H1 (cell line): ENCODE data around the gene MRTFB. TPM values are rescaled to one million over a fixed set of nuclear protein-coding genes. Genes with fewer than 3 reads are reported as not detected.

Experiments
- CTCF ChIA-PET: fragments of 300-600 bp; sonication (Branson Sonifier 250); formaldehyde crosslinking; loops from one replicate; lab custom pipeline; 2021; ENCODE audit not compliant: partially characterized antibody; lab: Charles Lee
- POLR2A ChIA-PET: fragments of 300-600 bp; sonication (Branson Sonifier 250); formaldehyde crosslinking; loops from one replicate; lab custom pipeline; 2021; ENCODE audit warnings: inconsistent platforms; ENCODE audit not compliant: partially characterized antibody; lab: Charles Lee
- DNase-seq, 2 experiments: peaks; one replicate each; pipeline versions ENCODE4 v3.0.0 to v3.0.0-alpha.2; 2010 to 2022; ENCODE audit warnings: low spot score in 2 of 2, low read depth in 1 of 2, mixed read lengths in 1 of 2
- FAIRE-seq: peaks from 2 replicates; lab custom pipeline; 2011; peaks lifted over from hg19 to GRCh38; lab: Jason Lieb, UNC
- H2AFZ ChIP-seq: 2 replicates; pipeline ENCODE4 v1.8.1; 2012; ENCODE audit warnings: low read length, inconsistent platforms
- H2AK5ac ChIP-seq: 2 replicates; pipeline ENCODE4 v1.6.1; 2013; ENCODE audit warnings: low read depth, low read length
- H2BK120ac ChIP-seq: replicated peaks from 2 replicates; pipeline ENCODE3; 2013; ENCODE audit warnings: low read depth, low read length, inconsistent platforms
- H2BK12ac ChIP-seq: 2 replicates; pipeline ENCODE4 v1.6.1; 2013; ENCODE audit warnings: low read depth, low read length
- H2BK15ac ChIP-seq: 2 replicates; pipeline ENCODE4 v1.6.1; 2013; ENCODE audit warnings: low read length
- H2BK20ac ChIP-seq: 2 replicates; pipeline ENCODE4 v1.6.1; 2013; ENCODE audit warnings: low read length
- H2BK5ac ChIP-seq: 2 replicates; pipeline ENCODE4 v1.6.1; 2013; ENCODE audit warnings: low read depth, low read length
- H3K14ac ChIP-seq: 2 replicates; pipeline ENCODE4 v1.6.1; 2013; ENCODE audit warnings: inconsistent platforms; ENCODE audit not compliant: insufficient read length
- H3K18ac ChIP-seq: 2 replicates; pipeline ENCODE4 v1.6.1; 2013; ENCODE audit warnings: low read length; ENCODE audit errors: extremely low read depth
- H3K23ac ChIP-seq: 2 replicates; pipeline ENCODE4 v1.6.1; 2013; ENCODE audit warnings: inconsistent platforms; ENCODE audit not compliant: insufficient read length
- H3K23me2 ChIP-seq: 2 replicates; pipeline ENCODE4 v1.6.1; 2013; ENCODE audit warnings: low read depth, low read length
- H3K27ac ChIP-seq: 2 replicates; pipeline ENCODE4 v1.6.1; 2011; ENCODE audit warnings: low read depth, low read length, inconsistent platforms
- H3K27me3 ChIP-seq, 4 experiments: replicated peaks in 1 of 4; 1 replicate in 1 of 4; 2 replicates in 3 of 4; pipeline versions ENCODE4 v1.6.1 to v1.8.1; 2011 to 2013; ENCODE audit warnings: low read length in 3 of 4, mild to moderate bottlenecking in 3 of 4, inconsistent platforms in 2 of 4, mixed read lengths in 2 of 4, moderate library complexity in 1 of 4; ENCODE audit not compliant: control insufficient read depth in 3 of 4, insufficient read depth in 3 of 4; ENCODE audit errors: extremely low read depth in 1 of 4
- H3K36me3 ChIP-seq, 4 experiments: 2 replicates each; pipeline versions ENCODE4 v1.6.1 to v1.8.1; 2011 to 2013; ENCODE audit warnings: mild to moderate bottlenecking in 4 of 4, low read length in 3 of 4, moderate library complexity in 2 of 4, control low read depth in 1 of 4, inconsistent platforms in 1 of 4; ENCODE audit not compliant: insufficient read depth in 4 of 4, control insufficient read depth in 2 of 4
- H3K4ac ChIP-seq: replicated peaks from 2 replicates; pipeline ENCODE3; 2013; ENCODE audit warnings: low read length, low read depth, mixed read lengths, inconsistent platforms; ENCODE audit not compliant: insufficient read length
- H3K4me1 ChIP-seq, 4 experiments: replicated peaks in 1 of 4; 1 replicate in 1 of 4; 2 replicates in 3 of 4; pipeline versions ENCODE4 v1.6.1 to v1.8.1; 2011 to 2013; ENCODE audit warnings: low read length in 3 of 4, inconsistent platforms in 2 of 4, mixed read lengths in 1 of 4; ENCODE audit not compliant: insufficient read depth in 4 of 4, control insufficient read depth in 3 of 4
- H3K4me2 ChIP-seq, 2 experiments: 2 replicates each; pipeline versions ENCODE4 v1.6.1 to v1.8.1; 2011 to 2013; ENCODE audit warnings: low read depth in 2 of 2, low read length in 2 of 2, control low read depth in 1 of 2, inconsistent platforms in 1 of 2, mild to moderate bottlenecking in 1 of 2; ENCODE audit not compliant: insufficient read depth in 1 of 2
- H3K4me3 ChIP-seq, 4 experiments: fragments of 200-600, 300-600 bp in 1 of 4; sonication (generic), shearing (Covaris generic), sonication (Bioruptor Twin) in 1 of 4; 2 replicates each; pipeline versions ENCODE4 v1.5.1 to v1.8.1; 2011 to 2016; ENCODE audit warnings: low read length in 4 of 4, low read depth in 3 of 4, control low read depth in 2 of 4, inconsistent platforms in 2 of 4, mild to moderate bottlenecking in 2 of 4, mixed read lengths in 1 of 4, moderate library complexity in 1 of 4; ENCODE audit not compliant: insufficient read depth in 2 of 4; ENCODE audit errors: extremely low read depth in 1 of 4
- H3K56ac ChIP-seq: replicated peaks from 2 replicates; pipeline ENCODE3; 2013; ENCODE audit warnings: low read depth, mild to moderate bottlenecking, mixed read lengths, low read length, inconsistent platforms; ENCODE audit not compliant: insufficient read length
- H3K79me1 ChIP-seq: 2 replicates; pipeline ENCODE4 v1.6.1; 2013; ENCODE audit warnings: low read depth, low read length, control low read depth
- H3K79me2 ChIP-seq, 2 experiments: 2 replicates each; pipeline versions ENCODE4 v1.6.1 to v1.8.1; 2012 to 2013; ENCODE audit warnings: low read length in 2 of 2, mild to moderate bottlenecking in 2 of 2, inconsistent platforms in 1 of 2; ENCODE audit not compliant: insufficient read depth in 2 of 2, control insufficient read depth in 1 of 2
- H3K9ac ChIP-seq, 4 experiments: replicated peaks in 1 of 4; 1 replicate in 1 of 4; 2 replicates in 3 of 4; pipeline versions ENCODE4 v1.6.1 to v1.8.1; 2011 to 2013; ENCODE audit warnings: low read depth in 3 of 4, low read length in 3 of 4, control low read depth in 2 of 4, mild to moderate bottlenecking in 2 of 4, moderate library complexity in 2 of 4, inconsistent platforms in 1 of 4; ENCODE audit errors: extremely low read depth in 1 of 4
- H3K9me3 ChIP-seq, 2 experiments: 2 replicates each; pipeline versions ENCODE4 v1.6.1 to v1.8.1; 2012 to 2013; ENCODE audit warnings: mild to moderate bottlenecking in 2 of 2, moderate library complexity in 2 of 2, control low read depth in 1 of 2, inconsistent platforms in 1 of 2, low read depth in 1 of 2, low read length in 1 of 2, mixed read lengths in 1 of 2; ENCODE audit not compliant: insufficient read depth in 2 of 2
- H4K20me1 ChIP-seq, 2 experiments: replicated peaks in 1 of 2; 2 replicates each; pipeline versions ENCODE3 to v1.8.1; 2011 to 2013; ENCODE audit warnings: inconsistent platforms in 2 of 2, low read length in 2 of 2, mild to moderate bottlenecking in 1 of 2; ENCODE audit not compliant: insufficient read depth in 2 of 2, control insufficient read depth in 1 of 2
- H4K5ac ChIP-seq: 2 replicates; pipeline ENCODE4 v1.6.1; 2013; ENCODE audit warnings: low read length, low read depth, mixed read lengths, inconsistent platforms; ENCODE audit not compliant: insufficient read length
- H4K8ac ChIP-seq: 2 replicates; pipeline ENCODE4 v1.8.0; 2013; ENCODE audit warnings: mild to moderate bottlenecking, moderate library complexity, low read length, inconsistent platforms; ENCODE audit not compliant: insufficient read depth; ENCODE audit errors: extremely low read depth
- H4K91ac ChIP-seq: replicated peaks from 2 replicates; pipeline ENCODE3; 2013; ENCODE audit warnings: low read length, mixed read lengths, inconsistent platforms; ENCODE audit not compliant: insufficient read length
- CHD1 ChIP-seq: IDR thresholded peaks from 2 replicates; pipeline ENCODE4 v1.6.1; 2012; ENCODE audit warnings: low read depth, low read length, improper control_type of control experiment
- TAF7 ChIP-seq: optimal IDR thresholded peaks from 2 replicates; pipeline ENCODE3; 2011; ENCODE audit warnings: low read depth, mild to moderate bottlenecking, inconsistent platforms, low read length, moderate library complexity, borderline replicate concordance
- WGBS, 2 experiments: shearing (Covaris generic) in 1 of 2; methylation state at CpG; one replicate each; pipeline versions ENCODE4 v1.1.6 to v1.1.7; 2013 to 2015; ENCODE audit warnings: low lambda C conversion rate in 2 of 2, mixed read lengths in 2 of 2, inconsistent platforms in 1 of 2, low coverage in 1 of 2, missing lambda C conversion rate in 1 of 2; ENCODE audit not compliant: insufficient replicate concordance in 2 of 2, insufficient coverage in 1 of 2, insufficient read length in 1 of 2; ENCODE audit errors: extremely low coverage in 1 of 2, missing lambda C conversion rate in 1 of 2; 5-methylcytosine and 5-hydroxymethylcytosine counted together
- polyA plus RNA-seq, 7 experiments: library from polyadenylated mRNA; depleted of rRNA in 3 of 7; stranded (reverse) in 5 of 7; unstranded in 2 of 7; fragments of >200 nt in 5 of 7; fragments of 200-250 nt in 2 of 7; gene quantifications; 1 replicate in 5 of 7; 2 replicates in 1 of 7; 4 replicates in 1 of 7; pipeline versions ENCODE4 v1.2.1 to v1.2.3, GENCODE V29; 2011 to 2013; ENCODE audit warnings: missing spikeins in 2 of 7, mixed read lengths in 2 of 7
- total RNA-seq: library from RNA; stranded (reverse); fragmentation: NEBNext Ultra II Directional; extraction: Animal tissue kit (Norgen Biotek cat#: 25700); gene quantifications from 2 replicates; pipeline ENCODE4 v1.2.1, GENCODE V29; 2021

MRTFB gene
- total and polyA plus RNA-seq, 2 of the 8 experiments (the other 6 are each of a cell fraction or from before 2014, with no cell fraction given) = 13.5 to 34.9 TPM

- H3K27ac ChIP-seq = no peak overlapping the region
- H2BK15ac ChIP-seq = no peak overlapping the region
- H3K4me1 ChIP-seq = no peaks in the 10 kb centered on the region
- no peak overlapping the region for H4K5ac ChIP-seq
- no peak overlapping the region for H4K91ac ChIP-seq
- DNase-seq (no peak), FAIRE-seq (no peak)
- no peaks in the 10 kb centered on the region for H4K20me1 ChIP-seq
- 91% methylated on average over 7 of the region's 7 CpGs; no CpG with 5 or more reads in 1 of the 2 experiments for WGBS, 2 experiments
- H3K4ac ChIP-seq = no peak overlapping the region
- ChIA-PET CTCF (interaction anchor here (1.0 to 4.0 kb wide), 5 partner anchors 9 to 336 kb away, joined by 3 to 25 read pairs (median 4); no protein-coding TSS in a partner anchor), POLR2A (no interaction called here)
- H2BK5ac ChIP-seq = no peak overlapping the region
- H2BK120ac ChIP-seq = no peak overlapping the region
- no peak overlapping the region for H2AFZ ChIP-seq
- no peaks in the 10 kb centered on the region for H3K79me1 ChIP-seq
- no peak overlapping the region for H3K14ac ChIP-seq
- H3K27me3 ChIP-seq = no peaks in the 10 kb centered on the region
- no peak overlapping the region for H3K18ac ChIP-seq
- H3K9me3 ChIP-seq = no peaks in the 10 kb centered on the region
- no peak overlapping the region for H4K8ac ChIP-seq
- H2BK12ac ChIP-seq = no peak overlapping the region
- H3K23me2 ChIP-seq = no peaks in the 10 kb centered on the region
- no peak overlapping the region for H3K4me2 ChIP-seq
- H3K9ac ChIP-seq = no peak overlapping the region
- H3K79me2 ChIP-seq = no peaks in the 10 kb centered on the region
- H3K56ac ChIP-seq = no peak overlapping the region
- no peak overlapping the region for H3K23ac ChIP-seq
- H3K36me3 ChIP-seq = peaks cover 0 to 28% (median 12%) of the 10 kb centered on the region in 4 experiments; a peak in 6 of 8 replicates
- H3K4me3 ChIP-seq = no peak overlapping the region
- H2BK20ac ChIP-seq = no peak overlapping the region
- H2AK5ac ChIP-seq = no peak overlapping the region
- no peak for TF ChIP-seq CHD1
- TF ChIP-seq TAF7 = no peak
Observed at GRCh38 chr16:14240964-14241363, 169.8 kb downstream of the MRTFB start.
